HG02642 (cell line): ENCODE results near the gene CCR1.

Experiments used
- ATAC-seq: cut with Tn5 transposase; IDR thresholded peaks from one replicate; pipeline ENCODE4 v1.9.1; 2021; ENCODE audit warnings: mild to moderate bottlenecking; ENCODE audit not compliant: unreplicated experiment, poor library complexity

Gene CCR1

DNA sequence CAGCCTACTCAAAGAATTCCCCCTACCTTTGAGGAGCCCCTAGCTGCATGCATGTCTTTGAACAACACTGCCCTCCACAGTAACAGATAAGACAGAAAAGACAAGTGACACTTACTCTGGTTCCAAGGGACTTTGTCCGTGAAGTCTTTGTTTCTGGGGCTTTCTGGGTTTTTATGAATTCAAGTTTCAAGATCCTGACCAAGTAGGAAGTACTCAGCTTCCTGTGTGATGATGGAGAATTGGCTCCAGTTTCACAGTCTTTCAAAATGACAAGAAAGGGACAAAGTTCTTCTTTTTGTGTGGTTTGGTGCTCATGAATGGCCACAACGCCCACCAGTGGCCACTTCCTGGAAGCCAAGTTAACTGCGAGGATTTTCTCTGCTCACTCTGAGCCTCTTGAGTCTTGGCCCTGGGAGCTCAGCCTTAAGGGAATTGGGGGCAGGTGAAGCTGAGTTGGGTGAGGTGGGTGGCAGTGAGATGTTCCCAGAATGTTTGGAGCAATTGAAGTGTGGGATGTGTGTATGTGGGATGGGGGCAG is at the start of gene CCR1:
Gene CCR1 (minus strand): TSS at position 147 of the 538 bp plus-strand sequence. CDS start 4,000 bp downstream, outside the sequence.
- peak; percentile 61 for ATAC-seq

- no peak for ATAC-seq
Measured at GRCh38 chr3:46252980-46253379, 44.9 kb upstream of the CCR1 start.

DNA sequence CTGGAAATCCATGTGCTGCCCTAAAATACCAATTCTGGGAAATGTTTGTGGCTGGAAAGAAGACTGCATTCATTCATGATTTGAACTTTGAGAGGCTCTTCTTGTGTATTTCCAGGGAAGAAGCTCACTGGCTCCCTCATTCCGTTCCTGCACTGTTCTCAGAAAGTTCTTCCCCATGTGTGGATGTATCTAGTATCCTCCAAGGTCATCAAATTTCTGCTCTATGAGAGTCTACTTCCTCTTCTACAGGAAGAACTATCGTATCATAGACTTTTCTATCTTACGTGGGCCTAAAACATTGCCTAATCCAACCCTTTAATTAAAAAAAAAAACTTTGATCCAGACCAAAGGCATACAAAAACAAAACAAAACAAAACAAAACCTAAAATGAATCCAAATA is 37.0 kb upstream of the CCR1 start:
- no peak for ATAC-seq

- no peak for ATAC-seq
Measured at GRCh38 chr3:46243560-46243959, 35.4 kb upstream of the CCR1 start.

DNA sequence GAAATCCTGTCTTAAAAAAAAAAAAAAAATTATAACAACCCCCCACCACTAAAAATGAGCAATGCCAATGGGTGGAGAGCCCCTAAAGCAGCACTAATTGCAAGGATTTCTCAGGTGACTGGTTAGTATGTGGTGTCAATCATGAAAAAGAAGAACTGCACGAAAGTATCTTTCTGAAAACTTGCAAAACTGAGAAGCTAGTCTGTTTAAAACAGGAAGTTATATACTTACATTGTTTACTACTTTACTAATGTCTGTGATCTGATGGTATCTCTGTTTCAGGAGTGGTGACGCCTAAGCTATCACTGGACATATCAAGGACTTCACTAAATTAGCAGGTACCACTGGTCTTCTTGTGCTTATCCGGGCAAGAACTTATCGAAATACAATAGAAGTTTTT is 34.0 kb upstream of the CCR1 start, which contains the start of gene CCR3:
Gene CCR3 (plus strand): TSS at position 341 of the 400 bp plus-strand sequence. CDS start 22,699 bp downstream, outside the sequence.
- no peak for ATAC-seq

DNA sequence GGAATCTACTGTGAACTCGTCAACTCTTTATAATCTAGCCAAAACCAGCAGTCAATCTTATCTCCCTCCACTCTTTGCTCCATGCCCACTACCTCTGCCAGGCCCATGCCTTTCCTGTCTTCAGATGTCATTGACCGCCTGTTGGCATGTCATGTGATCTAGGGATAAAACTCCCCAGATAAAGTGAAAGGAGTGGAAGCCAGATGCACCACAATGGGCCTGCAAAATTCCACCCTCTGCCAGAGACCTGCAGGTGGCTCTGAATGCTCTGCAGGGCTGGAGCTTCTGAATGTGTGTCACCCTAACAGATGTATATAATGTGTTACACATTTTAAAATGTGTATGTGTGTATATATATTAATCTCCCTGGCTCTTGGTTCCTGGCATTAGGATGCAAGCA is 31.8 kb upstream of the CCR1 start:
- ATAC-seq = no peak

GRCh38 chr3:46239301-46239938 is 31.3 kb upstream of the CCR1 start:
- ATAC-seq = no peak

DNA sequence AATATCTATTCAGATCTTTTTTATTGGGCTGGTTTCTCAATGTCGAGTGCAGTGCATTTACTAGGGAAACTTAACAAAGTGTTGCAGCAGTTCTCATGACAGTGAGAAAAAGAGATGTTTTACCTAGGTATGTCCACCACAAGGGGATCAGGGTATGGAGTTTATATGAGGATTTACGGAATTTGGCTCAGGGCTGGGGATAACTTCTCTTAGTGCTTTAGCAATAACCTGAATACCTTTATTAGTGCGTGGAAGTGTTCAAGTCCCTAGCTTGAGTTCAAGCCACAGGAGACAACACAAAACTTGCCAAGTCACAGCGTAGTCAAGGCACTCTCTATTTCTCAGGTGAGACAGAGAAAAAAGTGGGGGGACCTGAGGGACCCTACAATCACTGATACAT is 30.3 kb upstream of the CCR1 start:
- no peak for ATAC-seq

DNA sequence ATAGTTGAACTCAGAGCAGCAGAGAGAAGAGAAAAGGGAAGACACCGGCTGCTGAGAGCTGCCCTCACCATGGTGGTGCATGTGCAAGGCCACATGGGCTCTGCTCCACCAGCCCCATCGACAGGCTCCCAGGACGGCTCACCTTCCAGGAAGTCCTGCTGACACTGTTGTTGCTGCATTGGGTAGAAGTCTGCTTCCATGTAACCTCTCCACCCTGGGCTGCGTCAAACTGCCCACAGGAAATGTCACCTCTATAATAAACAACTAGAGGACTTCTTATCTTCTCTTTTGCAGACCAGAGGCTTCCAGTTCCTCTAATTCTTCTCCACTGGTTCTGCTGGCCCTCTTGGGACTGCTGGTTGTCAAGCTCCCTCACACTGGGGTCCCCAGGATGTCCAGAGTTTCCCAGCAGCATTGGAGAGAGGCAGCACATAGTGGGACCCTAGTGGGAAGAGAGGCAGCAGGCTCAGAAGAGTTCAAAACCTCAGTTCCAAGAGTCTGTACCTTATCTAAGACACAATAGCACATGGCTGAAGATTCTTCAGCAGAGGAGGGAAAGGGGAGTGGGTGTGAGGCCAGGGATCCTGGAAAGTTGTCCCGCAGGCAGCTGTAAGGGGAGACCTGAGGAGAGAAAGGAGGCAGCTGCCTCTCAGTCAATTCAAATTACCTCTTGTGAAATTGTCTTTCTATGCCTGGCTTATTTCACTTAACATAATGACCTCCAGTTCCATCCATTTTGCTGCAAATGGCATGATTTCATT is 28.4 kb upstream of the CCR1 start:
- no peak for ATAC-seq

GRCh38 chr3:46235425-46235824 is 27.3 kb upstream of the CCR1 start:
- no peak for ATAC-seq

DNA sequence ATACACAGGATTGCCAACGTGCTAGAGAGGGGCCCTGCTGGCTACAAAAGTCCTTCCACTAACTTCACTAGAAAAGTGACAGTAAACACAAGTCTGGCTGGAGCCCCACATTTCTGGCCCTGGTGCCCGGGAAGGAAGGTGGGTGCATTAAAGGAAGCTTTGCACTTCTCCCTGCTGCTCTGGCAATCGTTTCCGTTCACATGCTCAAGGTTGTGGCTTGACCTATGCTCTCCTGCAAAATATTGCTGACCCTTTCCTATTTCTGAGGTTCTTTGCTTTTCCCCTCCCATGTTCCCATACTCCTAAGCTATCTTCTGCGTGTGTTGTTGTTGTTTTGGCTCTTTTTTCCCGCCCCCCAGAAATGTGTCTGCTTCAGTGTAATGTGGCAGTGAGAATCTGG is 25.1 kb upstream of the CCR1 start:
- no peak for ATAC-seq

GRCh38 chr3:46231323-46231722 is 23.2 kb upstream of the CCR1 start:
- no peak for ATAC-seq

DNA sequence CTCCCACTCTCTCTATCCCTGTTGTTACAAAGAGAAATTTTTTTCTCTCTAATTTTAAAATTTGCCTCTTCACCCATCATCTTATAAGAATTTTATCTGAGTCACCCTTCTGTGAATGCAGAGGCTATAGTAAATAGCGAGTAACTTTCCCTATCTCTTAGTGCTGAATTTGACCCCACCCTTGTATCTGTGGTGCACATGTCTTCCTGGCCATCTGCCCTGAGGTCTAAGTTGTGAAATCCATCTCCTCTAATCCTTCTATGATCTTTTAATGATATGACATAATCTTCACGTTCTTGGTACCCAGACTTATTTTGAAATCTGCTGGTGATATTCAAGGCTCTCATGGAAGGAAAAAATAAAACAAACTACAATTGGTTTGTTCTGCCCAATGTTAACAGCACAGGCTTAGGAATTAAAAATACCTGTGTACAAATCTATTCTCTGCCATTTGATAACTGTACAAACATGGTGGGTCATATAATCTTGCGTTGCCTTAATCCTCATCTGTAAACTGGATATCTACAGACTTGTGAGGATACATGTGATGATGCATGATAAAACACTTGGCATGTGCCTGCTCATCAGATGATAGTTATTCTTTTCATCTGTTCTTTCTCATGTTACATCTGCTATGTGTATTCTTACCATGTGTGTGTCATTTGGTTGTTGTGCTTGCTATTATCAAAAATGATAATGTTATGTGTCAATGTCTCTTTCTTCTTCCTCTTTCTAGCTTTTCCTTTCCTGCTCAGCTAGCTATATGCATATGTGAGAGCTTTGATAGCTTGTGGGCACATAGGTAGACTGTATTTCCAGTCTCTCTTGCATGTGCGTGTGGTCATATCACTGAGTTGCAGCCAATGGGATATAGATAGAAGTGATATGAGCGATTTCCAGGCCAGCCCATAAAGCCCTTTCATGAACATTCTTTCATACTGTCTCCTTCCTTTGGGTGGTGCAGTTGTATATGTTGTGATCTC is 20.4 kb upstream of the CCR1 start:
- ATAC-seq = no peak

DNA sequence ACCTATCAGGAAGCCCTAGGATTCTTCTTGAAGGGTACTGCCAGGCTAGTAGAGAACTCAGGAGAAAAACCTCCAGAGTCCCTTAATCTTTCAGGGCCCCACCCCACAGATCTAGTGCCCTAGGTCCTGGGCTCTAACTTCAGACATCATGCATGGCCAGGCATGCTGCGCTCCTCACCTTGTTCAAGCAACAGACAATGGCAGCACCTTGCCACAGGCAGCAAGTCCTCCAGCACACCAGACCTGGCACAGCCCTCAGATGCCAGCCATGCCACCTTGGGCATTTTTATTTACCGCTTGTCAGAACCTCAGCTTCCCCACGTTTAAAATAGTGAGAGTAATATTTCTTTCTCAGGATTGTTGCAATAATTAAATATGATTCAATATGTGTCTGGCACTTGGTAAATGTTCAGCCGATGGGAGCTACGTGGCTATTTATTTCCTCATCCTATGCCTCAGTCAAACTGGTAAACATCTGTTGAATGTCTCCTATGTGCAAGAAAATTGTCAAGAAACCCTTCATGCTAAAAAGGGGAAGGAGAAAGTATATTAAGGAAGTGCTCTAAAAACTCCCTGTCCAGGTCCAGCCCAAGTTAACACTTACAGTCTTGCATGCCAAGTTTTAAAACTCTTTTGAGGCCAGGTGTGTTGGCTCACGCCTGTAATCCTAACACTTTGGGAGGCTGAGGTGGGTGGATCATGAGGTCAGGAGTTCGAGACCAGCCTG is 14.5 kb upstream of the CCR1 start:
- no peak for ATAC-seq

GRCh38 chr3:46221938-46222337 is 13.8 kb upstream of the CCR1 start:
- no peak for ATAC-seq

DNA sequence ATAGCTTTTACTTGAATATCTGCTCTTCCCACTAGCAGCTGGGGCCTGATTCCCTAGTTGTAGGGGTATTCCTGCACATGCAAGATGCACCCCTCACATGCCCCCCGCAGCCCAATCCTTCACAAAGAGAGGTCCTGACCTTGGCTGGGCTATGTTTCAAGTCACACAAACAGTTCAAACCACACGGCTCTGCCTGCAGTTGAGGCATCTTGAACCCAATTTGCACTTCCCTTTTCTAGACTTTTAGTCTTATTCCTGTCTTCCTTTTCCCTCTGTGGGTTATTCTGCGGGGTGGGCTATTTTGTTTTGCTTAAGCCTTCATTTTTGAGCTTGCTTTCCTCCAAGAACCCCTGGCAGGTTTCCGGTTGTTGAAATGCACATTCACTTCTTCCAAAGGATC is 13.3 kb upstream of the CCR1 start:
- ATAC-seq = no peak

GRCh38 chr3:46218196-46218709 is 10.1 kb upstream of the CCR1 start:
- no peak for ATAC-seq

DNA sequence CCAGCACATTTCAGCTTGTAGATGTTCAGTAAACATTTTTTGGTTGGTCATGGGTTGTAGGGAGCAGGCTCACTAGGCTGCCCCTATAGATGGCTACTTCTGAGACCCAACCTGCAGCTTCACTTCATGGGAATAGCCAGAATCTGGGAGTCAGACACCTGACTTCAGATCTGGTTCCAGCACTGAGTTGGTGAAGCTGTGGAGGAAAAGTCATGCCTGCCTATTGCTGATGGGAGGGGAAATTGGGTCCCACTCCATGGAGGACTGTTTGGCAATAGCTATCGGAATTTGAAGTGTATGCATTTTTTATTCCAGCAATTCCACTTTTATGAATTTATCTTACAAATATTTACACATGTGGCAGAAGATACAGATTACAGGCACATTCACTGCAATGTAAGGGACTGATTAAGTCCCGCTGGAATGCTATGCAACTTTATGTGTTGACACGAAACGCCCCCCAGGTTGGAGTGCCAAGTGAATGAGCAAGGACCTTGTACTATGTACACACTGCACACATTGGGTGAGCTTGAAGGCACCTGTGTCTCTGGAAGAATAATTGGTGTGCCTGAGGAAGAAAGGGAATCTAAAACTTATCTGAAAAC is 7.8 kb upstream of the CCR1 start:
- ATAC-seq = no peak

- ATAC-seq = no peak
Measured at GRCh38 chr3:46214751-46215352, 6.7 kb upstream of the CCR1 start.
